OCI-LY3 (cell line): ENCODE results near the gene TOLLIP.

Source experiments
- H2AFZ ChIP-seq: fragments of 200-600, 300-600 bp; shearing (Covaris generic); 2 replicates; pipeline ENCODE4 v1.6.0; 2014; ENCODE audit warnings: antibody characterized with exemption, low read depth, low read length
- H3K27ac ChIP-seq: fragments of 200-600, 300-600 bp; sonication (generic); 2 replicates; pipeline ENCODE4 v1.5.1; 2014; ENCODE audit warnings: mild to moderate bottlenecking, low read length, moderate library complexity, mixed read lengths
- H3K27me3 ChIP-seq: fragments of 200-600, 300-600 bp; sonication (generic); 2 replicates; pipeline ENCODE4 v1.6.1; 2014; ENCODE audit warnings: low read depth, low read length, mixed read lengths
- H3K36me3 ChIP-seq: fragments of 200-600, 300-600 bp; sonication (generic); replicated peaks from 2 replicates; pipeline ENCODE3; 2014; ENCODE audit warnings: low read depth, low read length, mixed read lengths
- H3K4me1 ChIP-seq: fragments of 300-600, 200-600 bp; sonication (generic); 2 replicates; pipeline ENCODE4 v1.6.1; 2014; ENCODE audit warnings: low read length, mixed read lengths
- H3K4me2 ChIP-seq: fragments of 200-600, 300-600 bp; sonication (generic); 2 replicates; pipeline ENCODE4 v1.6.1; 2014; ENCODE audit warnings: low read length, mixed read lengths
- H3K4me3 ChIP-seq: fragments of 300-600, 200-600 bp; sonication (generic); 2 replicates; pipeline ENCODE4 v1.5.1; 2014; ENCODE audit warnings: antibody characterized with exemption, mild to moderate bottlenecking, low read length, moderate library complexity
- H3K79me2 ChIP-seq: fragments of 300-600, 200-600 bp; shearing (Covaris generic); 2 replicates; pipeline ENCODE4 v1.6.1; 2014; ENCODE audit warnings: mild to moderate bottlenecking, low read length, mixed read lengths
- H3K9ac ChIP-seq: fragments of 300-600, 200-600 bp; shearing (Covaris generic); 2 replicates; pipeline ENCODE4 v1.6.0; 2014; ENCODE audit warnings: mild to moderate bottlenecking, low read length, moderate library complexity
- H3K9me3 ChIP-seq: fragments of 200-600, 300-600 bp; shearing (Covaris generic); 2 replicates; pipeline ENCODE4 v1.6.1; 2014; ENCODE audit warnings: low read length, mixed read lengths; ENCODE audit not compliant: insufficient read depth
- H4K20me1 ChIP-seq: fragments of 200-600, 300-600 bp; sonication (generic); 2 replicates; pipeline ENCODE4 v1.6.1; 2016; ENCODE audit warnings: low read length, mixed read lengths; ENCODE audit not compliant: insufficient read depth
- EZH2phosphoT487 ChIP-seq: fragments of 200-600 bp; shearing (Covaris generic); IDR thresholded peaks from 2 replicates; pipeline ENCODE4 v1.6.1; 2018; ENCODE audit warnings: antibody characterized with exemption, mixed run types, low read depth
- TF ChIP-seq, protein P1 (sequence below): fragments of 200-600, 300-600 bp; sonication (generic); IDR thresholded peaks from 2 replicates; pipeline ENCODE4 v1.5.1; 2014; ENCODE audit warnings: antibody characterized with exemption, low read length, low read depth

TOLLIP gene

GRCh38 chr11:1307163-1307870 is 2.1 kb downstream of the TOLLIP start:
- Histone ChIP-seq H3K27ac (no peak overlapping the region), H4K20me1 (peaks cover 5% of the 10 kb centered on the region; the same call in 1 of the 2 replicates), H3K36me3 (peaks cover 10% of the 10 kb centered on the region), H3K9ac (no peak overlapping the region), H3K9me3 (peaks cover 13% of the 10 kb centered on the region; the same call in 1 of the 2 replicates), H3K27me3 (no peaks in the 10 kb centered on the region), H2AFZ (no peak overlapping the region), H3K79me2 (peaks cover 42% of the 10 kb centered on the region), H3K4me2 (no peak overlapping the region), H3K4me1 (peaks cover 28% of the 10 kb centered on the region), H3K4me3 (no peak overlapping the region)
- TF ChIP-seq, protein P1, sequence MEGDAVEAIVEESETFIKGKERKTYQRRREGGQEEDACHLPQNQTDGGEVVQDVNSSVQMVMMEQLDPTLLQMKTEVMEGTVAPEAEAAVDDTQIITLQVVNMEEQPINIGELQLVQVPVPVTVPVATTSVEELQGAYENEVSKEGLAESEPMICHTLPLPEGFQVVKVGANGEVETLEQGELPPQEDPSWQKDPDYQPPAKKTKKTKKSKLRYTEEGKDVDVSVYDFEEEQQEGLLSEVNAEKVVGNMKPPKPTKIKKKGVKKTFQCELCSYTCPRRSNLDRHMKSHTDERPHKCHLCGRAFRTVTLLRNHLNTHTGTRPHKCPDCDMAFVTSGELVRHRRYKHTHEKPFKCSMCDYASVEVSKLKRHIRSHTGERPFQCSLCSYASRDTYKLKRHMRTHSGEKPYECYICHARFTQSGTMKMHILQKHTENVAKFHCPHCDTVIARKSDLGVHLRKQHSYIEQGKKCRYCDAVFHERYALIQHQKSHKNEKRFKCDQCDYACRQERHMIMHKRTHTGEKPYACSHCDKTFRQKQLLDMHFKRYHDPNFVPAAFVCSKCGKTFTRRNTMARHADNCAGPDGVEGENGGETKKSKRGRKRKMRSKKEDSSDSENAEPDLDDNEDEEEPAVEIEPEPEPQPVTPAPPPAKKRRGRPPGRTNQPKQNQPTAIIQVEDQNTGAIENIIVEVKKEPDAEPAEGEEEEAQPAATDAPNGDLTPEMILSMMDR, result no peak
- no peak for TF ChIP-seq EZH2phosphoT487

DNA sequence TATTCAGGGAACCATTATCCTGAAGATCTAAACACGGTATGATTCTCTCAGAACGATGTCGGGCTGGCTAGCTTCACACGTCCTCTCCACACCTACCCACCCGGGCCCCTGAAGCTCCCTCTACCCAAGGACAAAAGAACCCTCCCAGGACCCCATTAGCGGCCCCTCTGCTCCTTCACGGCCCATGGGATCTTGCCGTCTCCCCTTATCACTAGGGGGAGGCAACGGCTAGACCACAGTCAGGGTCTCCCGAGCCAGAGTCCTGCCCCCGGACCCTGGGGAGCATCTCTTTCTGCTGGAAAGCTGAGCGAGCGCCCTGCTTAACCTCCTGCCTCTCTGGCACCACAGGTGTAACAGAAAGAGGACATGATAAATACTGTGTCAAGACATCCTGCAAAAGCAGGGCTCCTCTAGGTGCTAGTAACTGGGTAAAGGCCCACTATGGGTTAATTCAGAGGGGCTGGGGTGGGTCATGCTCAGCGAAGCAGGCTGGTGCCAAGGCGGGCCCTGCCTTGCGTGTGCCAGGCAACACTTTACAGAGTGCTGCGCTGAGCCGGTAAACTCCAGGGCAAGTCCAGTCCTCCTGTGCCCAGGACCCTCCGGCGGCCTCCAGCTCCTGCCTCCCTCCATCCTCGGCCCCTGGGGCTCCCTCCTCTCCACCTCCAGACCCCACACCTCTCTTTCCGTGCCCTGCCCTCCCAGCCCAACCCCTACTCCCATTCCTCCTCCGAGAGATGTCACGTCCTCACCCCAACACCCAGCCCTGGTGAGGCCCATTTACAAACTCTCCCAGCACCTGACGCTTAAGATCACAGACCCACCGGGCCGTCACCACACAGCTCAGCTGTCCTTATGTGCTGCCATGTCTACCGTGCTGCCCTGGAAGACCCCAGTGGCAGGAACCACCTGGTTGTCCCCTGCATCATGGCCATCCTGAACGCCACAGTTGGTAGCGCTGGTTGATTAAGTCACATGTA is 3.0 kb downstream of the TOLLIP start:
- H3K4me3 ChIP-seq, result no peak overlapping the region
- H3K36me3 ChIP-seq, result peaks cover 4% of the 10 kb centered on the region
- peaks cover 47% of the 10 kb centered on the region for H3K79me2 ChIP-seq
- H3K9me3 ChIP-seq, result peaks cover 5% of the 10 kb centered on the region; the same call in 1 of the 2 replicates
- H4K20me1 ChIP-seq, result peaks cover 6% of the 10 kb centered on the region; the same call in 1 of the 2 replicates
- no peak overlapping the region for H2AFZ ChIP-seq
- no peaks in the 10 kb centered on the region for H3K27me3 ChIP-seq
- H3K9ac ChIP-seq, result no peak overlapping the region
- H3K27ac ChIP-seq, result no peak overlapping the region
- TF ChIP-seq, protein P1, result no peak
- TF ChIP-seq EZH2phosphoT487, result no peak
- H3K4me2 ChIP-seq, result no peak overlapping the region
- peaks cover 26% of the 10 kb centered on the region for H3K4me1 ChIP-seq

GRCh38 chr11:1305501-1306056 is 3.9 kb downstream of the TOLLIP start:
- Histone ChIP-seq H3K4me3 (no peak overlapping the region), H3K9me3 (no peaks in the 10 kb centered on the region), H3K79me2 (peaks cover 52% of the 10 kb centered on the region), H3K27ac (no peak overlapping the region), H2AFZ (no peak overlapping the region), H3K36me3 (no peaks in the 10 kb centered on the region), H3K4me1 (peaks cover 17% of the 10 kb centered on the region), H4K20me1 (peaks cover 8% of the 10 kb centered on the region), H3K9ac (no peak overlapping the region), H3K4me2 (no peak overlapping the region), H3K27me3 (no peaks in the 10 kb centered on the region)
- TF ChIP-seq, protein P1, result no peak
- no peak for TF ChIP-seq EZH2phosphoT487

DNA sequence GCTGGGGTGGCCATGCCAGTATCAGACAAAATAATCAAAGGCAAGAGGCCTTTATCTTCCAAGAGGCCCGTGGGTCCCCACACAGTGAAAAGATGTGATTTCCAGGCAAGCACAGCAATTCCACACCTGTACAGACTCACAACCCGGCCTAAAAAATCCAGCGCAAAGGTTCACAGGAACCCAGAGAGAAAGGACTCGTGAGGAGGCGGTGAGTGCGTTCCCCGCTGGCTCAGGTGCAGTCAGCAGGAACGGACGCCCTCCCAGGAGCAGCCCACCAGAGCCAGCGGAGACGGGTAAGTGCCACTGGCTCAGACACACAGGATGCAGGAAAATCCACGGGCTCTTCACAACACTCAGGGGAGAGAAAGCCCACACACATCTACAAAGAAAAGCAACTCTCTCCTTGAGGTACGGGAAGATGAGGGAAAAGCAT is 4.4 kb downstream of the TOLLIP start:
- Histone ChIP-seq H2AFZ (no peak overlapping the region), H3K27me3 (no peaks in the 10 kb centered on the region), H3K9ac (no peak overlapping the region), H3K9me3 (no peaks in the 10 kb centered on the region), H3K27ac (no peak overlapping the region), H3K4me3 (no peak overlapping the region), H3K36me3 (no peaks in the 10 kb centered on the region), H4K20me1 (peaks cover 10% of the 10 kb centered on the region), H3K79me2 (peaks cover 53% of the 10 kb centered on the region), H3K4me2 (no peak overlapping the region), H3K4me1 (peaks cover 12% of the 10 kb centered on the region)
- no peak for TF ChIP-seq EZH2phosphoT487
- TF ChIP-seq, protein P1, result no peak
